GM19438 (cell line): ENCODE data around the gene TEF.
A peak's percentile ranks its signal among the peaks of the same experiment; 100 is the strongest.
"Not testable (repeated sequence)": the region's sequence is repeated elsewhere in the genome, so short reads cannot be mapped to it uniquely, and the experiment has no call there.

Experiments
- ATAC-seq: cut with Tn5 transposase; IDR thresholded peaks from one replicate; pipeline ENCODE4 v1.9.1; 2021; ENCODE audit warnings: low read depth; ENCODE audit not compliant: unreplicated experiment

The TEF gene

GRCh38 chr22:41377846-41378245 is 3.9 kb upstream of the TEF start:
- no peak for ATAC-seq

- peak; percentile 5 for ATAC-seq
Observed at GRCh38 chr22:41380993-41381328, 781 bp upstream of the TEF start.

- peak; percentile 26 for ATAC-seq
Observed at GRCh38 chr22:41382098-41382578, 396 bp downstream of the TEF start.

- no peak for ATAC-seq
Observed at GRCh38 chr22:41382610-41383009, 868 bp downstream of the TEF start.

GRCh38 chr22:41383085-41383484 is 1.3 kb downstream of the TEF start:
- ATAC-seq = no peak

- no peak for ATAC-seq
Observed at GRCh38 chr22:41384128-41384527, 2.4 kb downstream of the TEF start.

- no peak for ATAC-seq
Observed at GRCh38 chr22:41387341-41387740, 5.6 kb downstream of the TEF start.

- no peak for ATAC-seq
Observed at GRCh38 chr22:41394012-41394356, 12.2 kb downstream of the TEF start.

GRCh38 chr22:41395531-41396240 is 13.9 kb downstream of the TEF start:
- ATAC-seq = no peak

GRCh38 chr22:41397143-41397811 is 15.5 kb downstream of the TEF start:
- ATAC-seq = no peak

GRCh38 chr22:41398921-41399320 is 17.2 kb downstream of the TEF start:
- ATAC-seq = no peak

- ATAC-seq = no peak
Observed at GRCh38 chr22:41401781-41402648, 20.3 kb downstream of the TEF start.

GRCh38 chr22:41402851-41403250 is 21.1 kb downstream of the TEF start:
- not testable (repeated sequence) for ATAC-seq

- peak; percentile 81 for ATAC-seq
Observed at GRCh38 chr22:41403532-41404318, 22.0 kb downstream of the TEF start.

- no peak for ATAC-seq
Observed at GRCh38 chr22:41405588-41405987, 23.8 kb downstream of the TEF start.

GRCh38 chr22:41406410-41406809 is 24.7 kb downstream of the TEF start:
- ATAC-seq = no peak

- no peak for ATAC-seq
Observed at GRCh38 chr22:41407433-41407832, 25.7 kb downstream of the TEF start.

- no peak for ATAC-seq
Observed at GRCh38 chr22:41408665-41409064, 26.9 kb downstream of the TEF start.

- ATAC-seq = no peak
Observed at GRCh38 chr22:41410311-41410751, 28.6 kb downstream of the TEF start.

GRCh38 chr22:41411021-41411851 is 29.5 kb downstream of the TEF start:
- ATAC-seq = no peak
